Tibial nerve (tissue), 4 donors: ENCODE data around the gene YPEL4. TPM values are rescaled to one million over a fixed set of nuclear protein-coding genes. Genes with fewer than 3 reads are reported as not detected.

Experiments used
- DNase-seq, 2 donors: peaks; one replicate each; pipeline ENCODE4 v3.0.0-alpha.2; 2019; ENCODE audit warnings: low spot score in 2 of 2
- H3K27ac ChIP-seq, 4 donors: fragments of 200-600 bp; sonication (generic) in 3 of 4; one replicate each; pipeline ENCODE4 v1.5.1; 2017 to 2019; ENCODE audit warnings: mild to moderate bottlenecking in 1 of 4
- H3K27me3 ChIP-seq, 2 donors: fragments of 200-600 bp; sonication (generic) in 1 of 2; one replicate each; pipeline versions ENCODE4 v1.5.1 to v1.6.0; 2017 to 2019
- H3K36me3 ChIP-seq, 3 donors: fragments of 200-600 bp; sonication (generic); one replicate each; pipeline ENCODE4 v1.5.1; 2018 to 2019
- H3K4me1 ChIP-seq, 4 donors: fragments of 200-600 bp; sonication (generic) in 3 of 4; one replicate each; pipeline ENCODE4 v1.5.1; 2017 to 2019
- H3K4me3 ChIP-seq, 4 donors: fragments of 200-600 bp; sonication (generic) in 3 of 4; one replicate each; pipeline ENCODE4 v1.5.1; 2017 to 2019; ENCODE audit warnings: mild to moderate bottlenecking in 1 of 4, moderate library complexity in 1 of 4
- H3K9me3 ChIP-seq, 4 donors: fragments of 200-600 bp; sonication (generic) in 3 of 4; one replicate each; pipeline ENCODE4 v1.5.1; 2017 to 2019
- CTCF ChIP-seq, 5 experiments: fragments of 200-600 bp in 3 of 5; fragments of 450-650 bp in 2 of 5; sonication (generic) in 3 of 5; IDR thresholded peaks; one replicate each; pipeline ENCODE4 v1.5.1; 2016 to 2019; ENCODE audit warnings: antibody characterized with exemption in 5 of 5, mild to moderate bottlenecking in 3 of 5, moderate library complexity in 2 of 5
- EP300 ChIP-seq, 2 donors: sonication (generic); formaldehyde crosslinking; IDR thresholded peaks; one replicate each; pipeline ENCODE4 v1.6.1; 2017; ENCODE audit warnings: antibody characterized with exemption in 2 of 2, mild to moderate bottlenecking in 1 of 2
- POLR2A ChIP-seq, 2 donors: fragments of 450-650 bp; IDR thresholded peaks; one replicate each; pipeline ENCODE4 v1.6.1; 2017; ENCODE audit warnings: antibody characterized with exemption in 2 of 2, mild to moderate bottlenecking in 2 of 2, moderate library complexity in 2 of 2
- WGBS, 2 donors: methylation state at CpG; one replicate each; pipeline ENCODE4 v1.1.5; 2018; 5-methylcytosine and 5-hydroxymethylcytosine counted together
- total RNA-seq, 4 donors: library from RNA; depleted of rRNA; stranded (reverse); fragments of >200 nt; gene quantifications; one replicate each; pipeline ENCODE4 v1.1.0, GENCODE V29; 2016

The YPEL4 gene
- total RNA-seq, 4 donors from 2014 or later = 0.30 to 1.7 (median 0.41) TPM

DNA sequence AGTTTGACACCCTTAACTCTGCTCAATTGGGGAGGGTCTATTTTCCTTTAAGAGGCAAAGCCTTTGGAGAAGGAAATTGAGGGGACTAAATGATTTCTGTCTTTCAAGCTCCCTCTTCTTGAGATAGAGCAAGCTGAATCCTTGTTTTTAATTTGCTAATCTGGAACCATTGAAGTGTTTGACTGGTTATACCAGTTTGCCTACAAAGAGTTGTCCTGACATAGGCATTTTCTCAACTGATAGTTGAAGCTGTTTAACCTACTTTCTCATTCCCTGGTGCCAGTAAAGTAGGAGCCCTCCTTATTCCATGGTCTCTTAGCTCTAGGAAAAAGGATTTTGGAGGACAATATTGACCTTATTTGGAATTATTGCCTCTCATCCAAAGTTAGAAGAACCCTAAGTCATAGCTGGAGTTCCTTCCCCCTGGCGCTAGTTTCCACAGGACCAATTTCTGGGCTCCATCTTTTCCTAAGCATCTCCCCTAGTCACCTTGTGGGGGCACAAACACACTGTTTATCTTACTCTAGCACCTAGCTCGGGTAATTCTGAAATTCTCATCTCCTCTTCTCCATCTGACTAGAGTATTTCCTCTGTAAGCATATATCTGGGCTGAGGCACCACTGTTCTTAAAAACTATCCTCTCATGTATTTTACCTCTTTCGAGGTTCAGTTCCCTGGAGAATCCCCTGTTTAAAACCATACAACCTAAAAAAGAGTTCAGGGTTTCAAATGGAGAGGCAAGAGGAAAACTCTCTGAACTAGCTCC lies 25.6 kb upstream of the YPEL4 start:
- Histone ChIP-seq H3K9me3 (no peaks in the 10 kb centered on the region), H3K36me3 (peaks cover 4 to 60% (median 6%) of the 10 kb centered on the region in 3 donors), H3K27ac (no peak overlapping the region), H3K4me3 (no peak overlapping the region), H3K4me1 (peaks cover 0 to 52% (median 10%) of the 10 kb centered on the region in 4 donors), H3K27me3 (no peaks in the 10 kb centered on the region)
- TF ChIP-seq POLR2A (IDR thresholded peaks at IDR 0.05) = no peak
- TF ChIP-seq EP300 (IDR thresholded peaks at IDR 0.05) = no peak
- no peak for TF ChIP-seq CTCF (IDR thresholded peaks at IDR 0.05)
- 68 to 81% methylated on average over 3 of the region's 3 CpGs for WGBS, 2 donors
- no peak for DNase-seq

- Histone ChIP-seq H3K9me3 (no peaks in the 10 kb centered on the region), H3K4me3 (no peak overlapping the region), H3K27ac (no peak overlapping the region), H3K27me3 (no peaks in the 10 kb centered on the region), H3K4me1 (peaks cover 0 to 52% (median 17%) of the 10 kb centered on the region in 4 donors), H3K36me3 (peaks cover 4 to 60% (median 6%) of the 10 kb centered on the region in 3 donors)
- TF ChIP-seq CTCF (IDR thresholded peaks at IDR 0.05) (no peak), EP300 (IDR thresholded peaks at IDR 0.05) (no peak), POLR2A (IDR thresholded peaks at IDR 0.05) (no peak)
- no peak for DNase-seq
Observed at GRCh38 chr11:57674251-57674650, 24.5 kb upstream of the YPEL4 start.

GRCh38 chr11:57668434-57668782 lies 18.7 kb upstream of the YPEL4 start:
- Histone ChIP-seq H3K4me1 (peaks cover 0 to 44% (median 21%) of the 10 kb centered on the region in 4 donors), H3K36me3 (peaks cover 0 to 17% (median 6%) of the 10 kb centered on the region in 3 donors), H3K4me3 (peak overlapping the region; percentile 57 to 89 (median 86)), H3K27me3 (no peaks in the 10 kb centered on the region), H3K27ac (peak overlapping the region; percentile 97 to 99 (median 98)), H3K9me3 (no peaks in the 10 kb centered on the region)
- 0 to 2% methylated on average over 20 to 27 of the region's 31 CpGs for WGBS, 2 donors
- TF ChIP-seq EP300 (IDR thresholded peaks at IDR 0.05) (no peak), CTCF (IDR thresholded peaks at IDR 0.05) (no peak), POLR2A (IDR thresholded peaks at IDR 0.05) (no peak)
- no peak for DNase-seq

DNA sequence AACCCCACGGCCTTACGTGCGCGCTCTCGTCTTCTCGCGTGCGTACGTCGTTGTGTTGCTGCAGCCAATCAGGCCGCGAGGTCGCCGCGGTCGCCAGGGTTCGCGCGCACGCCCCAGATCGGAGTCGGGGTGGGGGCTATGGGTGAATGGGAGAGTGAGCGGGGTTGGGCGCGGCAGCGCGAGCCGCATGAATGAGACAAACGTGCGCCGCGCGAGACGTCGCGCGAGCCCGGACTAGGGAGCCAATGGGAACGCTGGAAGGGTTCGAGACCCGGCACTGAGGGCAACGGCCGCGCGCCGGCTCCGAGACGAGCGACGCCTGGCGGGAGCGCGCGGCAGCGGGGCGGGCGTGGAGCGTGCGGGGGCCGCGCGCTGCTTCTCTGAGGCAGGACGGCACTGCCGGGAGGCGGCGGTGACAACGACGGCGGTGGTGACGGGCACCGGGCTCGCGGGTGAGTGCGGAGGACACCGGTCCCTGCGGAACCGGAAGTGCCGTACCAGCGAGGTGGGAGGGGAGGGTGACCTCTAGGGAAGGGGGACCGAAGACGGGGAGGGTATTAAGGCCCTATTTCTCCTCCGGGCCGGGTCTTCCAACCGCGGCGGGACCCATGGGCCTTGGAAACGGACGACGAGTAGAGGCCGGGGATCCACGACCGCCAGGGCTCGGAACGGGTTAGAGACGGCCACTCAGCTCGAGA lies 18.2 kb upstream of the YPEL4 start, which contains the start of gene ZDHHC5:
TSS of gene ZDHHC5 (plus strand) at position 379 of the 698 bp plus-strand sequence. CDS start 4,977 bp downstream, outside the sequence.
- no peaks in the 10 kb centered on the region for H3K27me3 ChIP-seq

More for the DNA sequence above, 18.2 kb upstream of the YPEL4 start, which contains the start of gene ZDHHC5:
- Histone ChIP-seq H3K4me1 (peaks cover 0 to 44% (median 21%) of the 10 kb centered on the region in 4 donors), H3K36me3 (peaks cover 0 to 16% (median 6%) of the 10 kb centered on the region in 3 donors), H3K9me3 (no peaks in the 10 kb centered on the region), H3K27ac (peak within 1 kb of the TSS; percentile 97 to 99 (median 98)), H3K4me3 (peak within 1 kb of the TSS; percentile 57 to 89 (median 86))
- peak; percentile 97 for DNase-seq
- 0 to 1% methylated on average over 30 to 58 of the region's 96 CpGs for WGBS, 2 donors
- TF ChIP-seq EP300 (IDR thresholded peaks at IDR 0.05) (peak in 1 of 2 donors; percentile 55), POLR2A (IDR thresholded peaks at IDR 0.05) (peak; percentile 34 to 72), CTCF (IDR thresholded peaks at IDR 0.05) (peak; percentile 52 to 81 (median 66))
